Measurements from ENCODE around the gene GRWD1.

GRWD1 gene

GRCh38 chr19:48497728-48498594, 52.2 kb downstream of the GRWD1 start:
- DNase-seq (ENCODE audit: low spot score) = no peak

DNA sequence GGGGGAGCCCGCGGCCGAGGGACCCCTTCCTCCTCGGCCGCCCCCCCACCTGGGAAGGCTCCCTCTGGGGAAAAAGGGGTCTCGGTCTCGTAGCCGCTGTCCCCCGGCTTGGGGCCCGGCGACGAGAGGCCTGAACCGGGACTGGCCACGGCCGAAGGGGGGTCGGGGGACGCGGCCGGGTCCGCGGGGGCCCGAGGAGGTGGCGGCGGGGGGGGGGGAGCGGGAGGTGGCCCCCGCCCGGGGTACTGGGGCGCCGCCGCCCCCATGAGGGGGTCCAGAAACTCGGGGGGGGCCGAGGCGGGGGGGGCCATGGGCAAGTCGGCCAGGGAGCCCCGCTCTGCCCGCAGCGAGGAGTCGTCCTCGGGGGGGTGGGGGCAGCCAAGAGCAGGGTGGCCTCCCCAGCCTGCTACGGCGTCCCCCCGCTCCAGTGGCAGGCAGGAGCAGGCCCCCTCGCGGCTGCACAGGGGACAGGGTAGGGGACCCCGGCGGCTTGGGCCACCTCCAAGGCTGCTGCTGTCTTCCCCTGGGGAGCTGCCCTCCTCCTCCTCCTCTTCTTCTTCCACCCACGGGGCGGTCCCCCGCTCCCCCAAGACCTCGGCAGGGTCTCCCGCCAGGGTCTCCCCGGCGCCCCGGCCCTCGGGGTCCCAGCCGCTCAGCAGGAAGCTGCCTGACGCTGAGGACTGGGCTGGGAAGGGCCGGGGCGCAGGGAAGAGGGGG, 53.0 kb downstream of the GRWD1 start:
- DNase-seq (ENCODE audit: low spot score) = no peak

GRCh38 chr19:48499316-48500090, 53.7 kb downstream of the GRWD1 start:
- DNase-seq (ENCODE audit: low spot score) = no peak

- no peak for DNase-seq (ENCODE audit: low spot score)
Measured at GRCh38 chr19:48500830-48501493, 55.2 kb downstream of the GRWD1 start.

DNA sequence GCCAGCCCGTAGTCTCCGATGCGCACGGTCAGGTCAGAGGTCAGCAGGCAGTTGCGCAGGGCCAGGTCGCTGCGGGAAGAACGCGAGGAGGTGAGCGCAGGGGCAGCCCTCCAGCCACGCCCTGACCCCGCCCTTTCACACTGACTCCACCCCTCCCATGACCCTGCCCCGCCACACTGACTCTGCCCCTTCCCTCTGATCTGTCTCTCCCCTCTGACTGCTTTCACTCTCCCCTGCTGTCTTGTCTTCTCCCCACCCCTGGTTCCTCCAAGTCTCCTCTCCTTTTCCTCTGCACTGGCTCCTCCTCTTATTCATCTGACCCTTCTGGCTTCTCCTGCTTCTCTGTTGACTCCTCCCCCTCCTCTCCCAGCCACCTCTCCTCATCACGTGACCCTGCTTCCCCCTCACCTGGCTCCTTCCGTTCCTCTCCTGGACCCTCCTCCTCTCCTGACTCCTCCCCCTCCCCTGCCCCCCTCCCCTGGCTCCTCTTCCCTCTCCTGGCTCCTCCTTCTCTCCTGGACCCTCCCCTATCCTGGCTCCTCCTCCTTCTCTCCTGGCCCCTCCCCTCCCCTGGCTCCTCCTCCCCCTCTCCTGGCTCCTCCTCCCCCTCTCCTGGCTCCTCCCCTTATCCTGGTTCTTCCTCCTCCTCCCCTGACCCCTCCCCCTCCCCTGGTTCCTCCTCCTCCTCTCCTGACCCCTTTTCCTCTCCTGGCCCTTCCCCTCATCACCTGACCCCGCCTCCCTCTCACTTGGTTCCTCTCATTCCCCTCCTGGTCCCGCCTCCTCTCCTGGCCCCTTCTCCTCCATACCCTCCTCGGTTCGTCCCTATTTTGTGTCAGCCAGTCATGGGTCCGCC, 55.9 kb downstream of the GRWD1 start:
- DNase-seq (ENCODE audit: low spot score) = no peak

DNA sequence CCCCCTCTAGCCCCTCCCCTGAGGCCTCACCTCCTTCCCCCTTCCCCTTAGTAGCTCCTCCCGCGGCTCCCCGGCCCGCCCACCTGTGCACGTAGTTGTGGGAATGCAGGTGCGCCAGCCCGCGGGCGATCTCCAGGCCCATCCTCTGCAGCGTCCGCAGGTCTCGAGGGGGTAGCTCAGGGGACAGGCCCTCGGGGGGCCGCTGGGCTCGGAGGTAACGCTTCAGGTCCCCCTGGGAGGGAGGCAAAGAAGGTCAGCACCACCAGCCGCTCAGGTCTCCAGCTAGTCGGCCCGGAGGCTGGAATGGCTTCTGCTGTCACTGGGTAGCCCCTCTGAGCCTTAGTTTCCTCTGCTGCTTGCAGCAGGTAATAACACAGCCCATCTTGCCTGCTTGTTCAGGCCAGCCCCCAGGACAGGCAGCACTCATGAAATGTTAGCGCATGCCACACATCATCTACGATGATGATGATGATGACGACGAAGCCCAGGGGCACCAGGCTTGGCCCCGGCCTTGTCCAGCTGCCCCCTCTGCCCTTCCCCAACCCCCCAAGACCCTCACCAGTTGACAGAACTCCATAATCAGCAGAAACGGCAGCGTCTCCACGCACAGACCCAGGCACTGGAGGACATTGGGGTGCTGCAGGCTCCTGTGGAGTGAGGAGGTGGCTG, 56.7 kb downstream of the GRWD1 start:
- no peak for DNase-seq (ENCODE audit: low spot score)

GRCh38 chr19:48506138-48506733, 60.5 kb downstream of the GRWD1 start:
- peak; percentile 64 for DNase-seq (ENCODE audit: low spot score)

Data from AG20443 (cell line).